H1 (cell line): Measurements from ENCODE around the gene PALD1. TPM values are rescaled to one million over a fixed set of nuclear protein-coding genes. Genes with fewer than 3 reads are reported as not detected.

ENCODE experiments used
- CTCF ChIA-PET: fragments of 300-600 bp; sonication (Branson Sonifier 250); formaldehyde crosslinking; loops from one replicate; lab custom pipeline; 2021; ENCODE audit not compliant: partially characterized antibody; lab: Charles Lee
- POLR2A ChIA-PET: fragments of 300-600 bp; sonication (Branson Sonifier 250); formaldehyde crosslinking; loops from one replicate; lab custom pipeline; 2021; ENCODE audit warnings: inconsistent platforms; ENCODE audit not compliant: partially characterized antibody; lab: Charles Lee
- DNase-seq, 2 experiments: peaks; one replicate each; pipeline versions ENCODE4 v3.0.0 to v3.0.0-alpha.2; 2010 to 2022; ENCODE audit warnings: low spot score in 2 of 2, low read depth in 1 of 2, mixed read lengths in 1 of 2
- FAIRE-seq: peaks from 2 replicates; lab custom pipeline; 2011; peaks lifted over from hg19 to GRCh38; lab: Jason Lieb, UNC
- H2AFZ ChIP-seq: 2 replicates; pipeline ENCODE4 v1.8.1; 2012; ENCODE audit warnings: low read length, inconsistent platforms
- H2AK5ac ChIP-seq: 2 replicates; pipeline ENCODE4 v1.6.1; 2013; ENCODE audit warnings: low read depth, low read length
- H2BK120ac ChIP-seq: replicated peaks from 2 replicates; pipeline ENCODE3; 2013; ENCODE audit warnings: low read depth, low read length, inconsistent platforms
- H2BK12ac ChIP-seq: 2 replicates; pipeline ENCODE4 v1.6.1; 2013; ENCODE audit warnings: low read depth, low read length
- H2BK15ac ChIP-seq: 2 replicates; pipeline ENCODE4 v1.6.1; 2013; ENCODE audit warnings: low read length
- H2BK20ac ChIP-seq: 2 replicates; pipeline ENCODE4 v1.6.1; 2013; ENCODE audit warnings: low read length
- H2BK5ac ChIP-seq: 2 replicates; pipeline ENCODE4 v1.6.1; 2013; ENCODE audit warnings: low read depth, low read length
- H3K14ac ChIP-seq: 2 replicates; pipeline ENCODE4 v1.6.1; 2013; ENCODE audit warnings: inconsistent platforms; ENCODE audit not compliant: insufficient read length
- H3K18ac ChIP-seq: 2 replicates; pipeline ENCODE4 v1.6.1; 2013; ENCODE audit warnings: low read length; ENCODE audit errors: extremely low read depth
- H3K23ac ChIP-seq: 2 replicates; pipeline ENCODE4 v1.6.1; 2013; ENCODE audit warnings: inconsistent platforms; ENCODE audit not compliant: insufficient read length
- H3K23me2 ChIP-seq: 2 replicates; pipeline ENCODE4 v1.6.1; 2013; ENCODE audit warnings: low read depth, low read length
- H3K27ac ChIP-seq: 2 replicates; pipeline ENCODE4 v1.6.1; 2011; ENCODE audit warnings: low read depth, low read length, inconsistent platforms
- H3K27me3 ChIP-seq, 4 experiments: replicated peaks in 1 of 4; 1 replicate in 1 of 4; 2 replicates in 3 of 4; pipeline versions ENCODE4 v1.6.1 to v1.8.1; 2011 to 2013; ENCODE audit warnings: low read length in 3 of 4, mild to moderate bottlenecking in 3 of 4, inconsistent platforms in 2 of 4, mixed read lengths in 2 of 4, moderate library complexity in 1 of 4; ENCODE audit not compliant: control insufficient read depth in 3 of 4, insufficient read depth in 3 of 4; ENCODE audit errors: extremely low read depth in 1 of 4
- H3K36me3 ChIP-seq, 4 experiments: 2 replicates each; pipeline versions ENCODE4 v1.6.1 to v1.8.1; 2011 to 2013; ENCODE audit warnings: mild to moderate bottlenecking in 4 of 4, low read length in 3 of 4, moderate library complexity in 2 of 4, control low read depth in 1 of 4, inconsistent platforms in 1 of 4; ENCODE audit not compliant: insufficient read depth in 4 of 4, control insufficient read depth in 2 of 4
- H3K4ac ChIP-seq: replicated peaks from 2 replicates; pipeline ENCODE3; 2013; ENCODE audit warnings: low read length, low read depth, mixed read lengths, inconsistent platforms; ENCODE audit not compliant: insufficient read length
- H3K4me1 ChIP-seq, 4 experiments: replicated peaks in 1 of 4; 1 replicate in 1 of 4; 2 replicates in 3 of 4; pipeline versions ENCODE4 v1.6.1 to v1.8.1; 2011 to 2013; ENCODE audit warnings: low read length in 3 of 4, inconsistent platforms in 2 of 4, mixed read lengths in 1 of 4; ENCODE audit not compliant: insufficient read depth in 4 of 4, control insufficient read depth in 3 of 4
- H3K4me2 ChIP-seq, 2 experiments: 2 replicates each; pipeline versions ENCODE4 v1.6.1 to v1.8.1; 2011 to 2013; ENCODE audit warnings: low read depth in 2 of 2, low read length in 2 of 2, control low read depth in 1 of 2, inconsistent platforms in 1 of 2, mild to moderate bottlenecking in 1 of 2; ENCODE audit not compliant: insufficient read depth in 1 of 2
- H3K4me3 ChIP-seq, 4 experiments: fragments of 200-600, 300-600 bp in 1 of 4; sonication (generic), shearing (Covaris generic), sonication (Bioruptor Twin) in 1 of 4; 2 replicates each; pipeline versions ENCODE4 v1.5.1 to v1.8.1; 2011 to 2016; ENCODE audit warnings: low read length in 4 of 4, low read depth in 3 of 4, control low read depth in 2 of 4, inconsistent platforms in 2 of 4, mild to moderate bottlenecking in 2 of 4, mixed read lengths in 1 of 4, moderate library complexity in 1 of 4; ENCODE audit not compliant: insufficient read depth in 2 of 4; ENCODE audit errors: extremely low read depth in 1 of 4
- H3K56ac ChIP-seq: replicated peaks from 2 replicates; pipeline ENCODE3; 2013; ENCODE audit warnings: low read depth, mild to moderate bottlenecking, mixed read lengths, low read length, inconsistent platforms; ENCODE audit not compliant: insufficient read length
- H3K79me1 ChIP-seq: 2 replicates; pipeline ENCODE4 v1.6.1; 2013; ENCODE audit warnings: low read depth, low read length, control low read depth
- H3K79me2 ChIP-seq, 2 experiments: 2 replicates each; pipeline versions ENCODE4 v1.6.1 to v1.8.1; 2012 to 2013; ENCODE audit warnings: low read length in 2 of 2, mild to moderate bottlenecking in 2 of 2, inconsistent platforms in 1 of 2; ENCODE audit not compliant: insufficient read depth in 2 of 2, control insufficient read depth in 1 of 2
- H3K9ac ChIP-seq, 4 experiments: replicated peaks in 1 of 4; 1 replicate in 1 of 4; 2 replicates in 3 of 4; pipeline versions ENCODE4 v1.6.1 to v1.8.1; 2011 to 2013; ENCODE audit warnings: low read depth in 3 of 4, low read length in 3 of 4, control low read depth in 2 of 4, mild to moderate bottlenecking in 2 of 4, moderate library complexity in 2 of 4, inconsistent platforms in 1 of 4; ENCODE audit errors: extremely low read depth in 1 of 4
- H3K9me3 ChIP-seq, 2 experiments: 2 replicates each; pipeline versions ENCODE4 v1.6.1 to v1.8.1; 2012 to 2013; ENCODE audit warnings: mild to moderate bottlenecking in 2 of 2, moderate library complexity in 2 of 2, control low read depth in 1 of 2, inconsistent platforms in 1 of 2, low read depth in 1 of 2, low read length in 1 of 2, mixed read lengths in 1 of 2; ENCODE audit not compliant: insufficient read depth in 2 of 2
- H4K20me1 ChIP-seq, 2 experiments: replicated peaks in 1 of 2; 2 replicates each; pipeline versions ENCODE3 to v1.8.1; 2011 to 2013; ENCODE audit warnings: inconsistent platforms in 2 of 2, low read length in 2 of 2, mild to moderate bottlenecking in 1 of 2; ENCODE audit not compliant: insufficient read depth in 2 of 2, control insufficient read depth in 1 of 2
- H4K5ac ChIP-seq: 2 replicates; pipeline ENCODE4 v1.6.1; 2013; ENCODE audit warnings: low read length, low read depth, mixed read lengths, inconsistent platforms; ENCODE audit not compliant: insufficient read length
- H4K8ac ChIP-seq: 2 replicates; pipeline ENCODE4 v1.8.0; 2013; ENCODE audit warnings: mild to moderate bottlenecking, moderate library complexity, low read length, inconsistent platforms; ENCODE audit not compliant: insufficient read depth; ENCODE audit errors: extremely low read depth
- H4K91ac ChIP-seq: replicated peaks from 2 replicates; pipeline ENCODE3; 2013; ENCODE audit warnings: low read length, mixed read lengths, inconsistent platforms; ENCODE audit not compliant: insufficient read length
- ATF2 ChIP-seq: IDR thresholded peaks from 2 replicates; pipeline ENCODE4 v1.6.1; 2012; ENCODE audit warnings: low read length, inconsistent platforms
- CHD2 ChIP-seq: IDR thresholded peaks from 2 replicates; pipeline ENCODE4 v1.6.1; 2012; ENCODE audit warnings: low read length, improper control_type of control experiment
- EGR1 ChIP-seq: IDR thresholded peaks from 2 replicates; pipeline ENCODE4 v1.6.1; 2011; ENCODE audit warnings: low read depth, low read length, borderline replicate concordance
- GTF2F1 ChIP-seq: IDR thresholded peaks from 2 replicates; pipeline ENCODE4 v1.6.1; 2012; ENCODE audit warnings: low read depth, low read length, improper control_type of control experiment, borderline replicate concordance
- RAD21 ChIP-seq, 2 experiments: IDR thresholded peaks in 1 of 2; conservative IDR thresholded peaks in 1 of 2; 2 replicates each; pipeline ENCODE4 v1.6.1; 2011; ENCODE audit warnings: low read depth in 2 of 2, low read length in 2 of 2, improper control_type of control experiment in 1 of 2, inconsistent platforms in 1 of 2, mild to moderate bottlenecking in 1 of 2, moderate library complexity in 1 of 2
- RFX5 ChIP-seq: IDR thresholded peaks from 2 replicates; pipeline ENCODE4 v1.6.1; 2011; ENCODE audit warnings: low read depth, low read length, improper control_type of control experiment, borderline replicate concordance
- RXRA ChIP-seq: IDR thresholded peaks from 2 replicates; pipeline ENCODE4 v1.6.1; 2011; ENCODE audit warnings: low read depth, mild to moderate bottlenecking, low read length, moderate library complexity; ENCODE audit not compliant: insufficient read depth
- SAP30 ChIP-seq: fragments of 300-600 bp; sonication (generic); IDR thresholded peaks from 2 replicates; pipeline ENCODE4 v1.7.1; 2012; ENCODE audit warnings: low read length, moderate library complexity, mild to moderate bottlenecking, inconsistent platforms; ENCODE audit not compliant: insufficient read depth, insufficient replicate concordance
- TAF7 ChIP-seq: optimal IDR thresholded peaks from 2 replicates; pipeline ENCODE3; 2011; ENCODE audit warnings: low read depth, mild to moderate bottlenecking, inconsistent platforms, low read length, moderate library complexity, borderline replicate concordance
- WGBS, 2 experiments: shearing (Covaris generic) in 1 of 2; methylation state at CpG; one replicate each; pipeline versions ENCODE4 v1.1.6 to v1.1.7; 2013 to 2015; ENCODE audit warnings: low lambda C conversion rate in 2 of 2, mixed read lengths in 2 of 2, inconsistent platforms in 1 of 2, low coverage in 1 of 2, missing lambda C conversion rate in 1 of 2; ENCODE audit not compliant: insufficient replicate concordance in 2 of 2, insufficient coverage in 1 of 2, insufficient read length in 1 of 2; ENCODE audit errors: extremely low coverage in 1 of 2, missing lambda C conversion rate in 1 of 2; 5-methylcytosine and 5-hydroxymethylcytosine counted together
- polyA plus RNA-seq, 7 experiments: library from polyadenylated mRNA; depleted of rRNA in 3 of 7; stranded (reverse) in 5 of 7; unstranded in 2 of 7; fragments of >200 nt in 5 of 7; fragments of 200-250 nt in 2 of 7; gene quantifications; 1 replicate in 5 of 7; 2 replicates in 1 of 7; 4 replicates in 1 of 7; pipeline versions ENCODE4 v1.2.1 to v1.2.3, GENCODE V29; 2011 to 2013; ENCODE audit warnings: missing spikeins in 2 of 7, mixed read lengths in 2 of 7
- total RNA-seq: library from RNA; stranded (reverse); fragmentation: NEBNext Ultra II Directional; extraction: Animal tissue kit (Norgen Biotek cat#: 25700); gene quantifications from 2 replicates; pipeline ENCODE4 v1.2.1, GENCODE V29; 2021

PALD1 gene
- total and polyA plus RNA-seq, 2 of the 8 experiments (the other 6 are each of a cell fraction or from before 2014, with no cell fraction given), result 13.3 to 32.8 TPM

GRCh38 chr10:70573599-70574506 is 95.3 kb downstream of the PALD1 start:
- H2BK5ac ChIP-seq, result no peak overlapping the region
- no peak overlapping the region for H2BK15ac ChIP-seq
- no peak for DNase-seq
- 95% methylated on average over 10 of the region's 11 CpGs; no CpG with 5 or more reads in 1 of the 2 experiments for WGBS, 2 experiments
- no peak overlapping the region for H2BK12ac ChIP-seq
- ChIA-PET CTCF (interaction anchor here (0.6 to 2.0 kb wide), 8 partner anchors 9 to 204 kb away, joined by 3 to 9 read pairs (median 4); no protein-coding TSS in a partner anchor), POLR2A (interaction anchor here (1.3 kb wide), 1 partner anchor 11 kb away, joined by 3 read pairs; no protein-coding TSS in a partner anchor)
- H3K9ac ChIP-seq, result no peak overlapping the region
- no peak overlapping the region for H3K4me2 ChIP-seq
- no peaks in the 10 kb centered on the region for H3K4me1 ChIP-seq
- H4K5ac ChIP-seq, result no peak overlapping the region
- H3K27me3 ChIP-seq, result no peaks in the 10 kb centered on the region
- H3K4ac ChIP-seq, result no peak overlapping the region
- no peaks in the 10 kb centered on the region for H3K79me2 ChIP-seq
- no peak overlapping the region for H4K8ac ChIP-seq
- H2AFZ ChIP-seq, result no peak overlapping the region
- H4K20me1 ChIP-seq, result peaks cover 0 to 2% of the 10 kb centered on the region in 2 experiments
- H3K9me3 ChIP-seq, result no peaks in the 10 kb centered on the region
- no peak overlapping the region for H3K14ac ChIP-seq
- no peak overlapping the region for H2BK120ac ChIP-seq
- no peaks in the 10 kb centered on the region for H3K36me3 ChIP-seq
- H4K91ac ChIP-seq, result no peak overlapping the region
- H3K4me3 ChIP-seq, result no peak overlapping the region
- H3K18ac ChIP-seq, result no peak overlapping the region
- no peak for FAIRE-seq
- H3K23me2 ChIP-seq, result no peaks in the 10 kb centered on the region; the same call in 1 of the 2 replicates
- H3K56ac ChIP-seq, result no peak overlapping the region
- H2BK20ac ChIP-seq, result no peak overlapping the region
- H3K27ac ChIP-seq, result no peak overlapping the region
- H3K79me1 ChIP-seq, result no peaks in the 10 kb centered on the region
- H3K23ac ChIP-seq, result no peak overlapping the region
- no peak overlapping the region for H2AK5ac ChIP-seq
- TF ChIP-seq RFX5, result no peak
- no peak for TF ChIP-seq TAF7
- no peak for TF ChIP-seq EGR1
- no peak for TF ChIP-seq GTF2F1
- TF ChIP-seq ATF2, result no peak
- no peak for TF ChIP-seq CHD2
- TF ChIP-seq SAP30, result no peak
- TF ChIP-seq RAD21 (IDR thresholded peaks at IDR 0.05 in 1 of 2, conservative IDR thresholded peaks at IDR 0.05 in 1 of 2; ENCODE audit: low read depth in 2 of 2, low read length in 2 of 2), result no peak
- no peak for TF ChIP-seq RXRA
